Liver (tissue), 9 donors: ENCODE data around the gene JAG2. TPM values are rescaled to one million over a fixed set of nuclear protein-coding genes. Genes with fewer than 3 reads are reported as not detected.
A peak's percentile ranks its signal among the peaks of the same experiment; 100 is the strongest.

ENCODE experiments used
- DNase-seq: peaks from one replicate; pipeline ENCODE4 v3.0.0-alpha.2; 2017; ENCODE audit warnings: low spot score
- H3K27ac ChIP-seq, 2 donors: one replicate each; pipeline ENCODE4 v1.7.0; 2013; ENCODE audit warnings: inconsistent platforms in 2 of 2, low read length in 2 of 2, control low read depth in 1 of 2, low read depth in 1 of 2, mild to moderate bottlenecking in 1 of 2
- H3K27me3 ChIP-seq, 4 donors: one replicate each; pipeline versions ENCODE4 v1.6.1 to v1.7.0; 2013; ENCODE audit warnings: low read length in 3 of 4, inconsistent platforms in 1 of 4, mild to moderate bottlenecking in 1 of 4, moderate library complexity in 1 of 4; ENCODE audit not compliant: control insufficient read depth in 4 of 4, insufficient read depth in 4 of 4
- H3K36me3 ChIP-seq, 4 donors: one replicate each; pipeline versions ENCODE4 v1.6.1 to v1.7.0; 2013; ENCODE audit warnings: low read length in 3 of 4, mild to moderate bottlenecking in 3 of 4, low read depth in 1 of 4, moderate library complexity in 1 of 4; ENCODE audit not compliant: control insufficient read depth in 4 of 4, insufficient read depth in 3 of 4
- H3K4me1 ChIP-seq, 4 donors: one replicate each; pipeline versions ENCODE4 v1.6.1 to v1.7.0; 2013; ENCODE audit warnings: low read length in 3 of 4, mild to moderate bottlenecking in 3 of 4, moderate library complexity in 1 of 4; ENCODE audit not compliant: control insufficient read depth in 4 of 4, insufficient read depth in 4 of 4
- H3K4me3 ChIP-seq, 3 donors: one replicate each; pipeline versions ENCODE4 v1.6.1 to v1.7.0; 2013; ENCODE audit warnings: low read length in 3 of 3, control low read depth in 1 of 3, low read depth in 1 of 3, mild to moderate bottlenecking in 1 of 3
- H3K9ac ChIP-seq, 2 donors: one replicate each; pipeline ENCODE4 v1.7.0; 2013; ENCODE audit warnings: low read length in 2 of 2, mild to moderate bottlenecking in 2 of 2, moderate library complexity in 2 of 2, control low read depth in 1 of 2, low read depth in 1 of 2
- H3K9me3 ChIP-seq, 4 donors: one replicate each; pipeline versions ENCODE4 v1.6.1 to v1.7.0; 2013; ENCODE audit warnings: low read length in 3 of 4; ENCODE audit not compliant: control insufficient read depth in 4 of 4
- CTCF ChIP-seq: fragments of 150-350 bp; IDR thresholded peaks from 2 replicates; pipeline ENCODE4 v1.5.1; 2017; ENCODE audit warnings: improper control_type of control experiment, low read depth, low read length; ENCODE audit not compliant: missing input control
- EGR1 ChIP-seq, 2 donors: IDR thresholded peaks; 2 replicates each; pipeline ENCODE4 v1.6.1; 2016 to 2018; ENCODE audit warnings: antibody characterized with exemption in 2 of 2, low read depth in 2 of 2
- HNF4A ChIP-seq, 2 donors: conservative IDR thresholded peaks; 2 replicates each; pipeline ENCODE4 v1.6.1; 2016; ENCODE audit warnings: antibody characterized with exemption in 2 of 2, mild to moderate bottlenecking in 2 of 2
- JUND ChIP-seq, 2 donors: IDR thresholded peaks; 2 replicates each; pipeline ENCODE4 v1.6.1; 2016; ENCODE audit warnings: antibody characterized with exemption in 2 of 2
- MAX ChIP-seq: IDR thresholded peaks from 2 replicates; pipeline ENCODE4 v1.6.1; 2016; ENCODE audit warnings: antibody characterized with exemption
- NR2F2 ChIP-seq: IDR thresholded peaks from 2 replicates; pipeline ENCODE4 v1.6.1; 2016; ENCODE audit warnings: antibody characterized with exemption
- RAD21 ChIP-seq, 2 donors: IDR thresholded peaks; 2 replicates each; pipeline ENCODE4 v1.6.1; 2016; ENCODE audit warnings: antibody characterized with exemption in 2 of 2, mild to moderate bottlenecking in 2 of 2
- REST ChIP-seq: IDR thresholded peaks from 2 replicates; pipeline ENCODE4 v1.6.1; 2016; ENCODE audit warnings: antibody characterized with exemption, mild to moderate bottlenecking
- RXRA ChIP-seq, 2 donors: IDR thresholded peaks; 2 replicates each; pipeline ENCODE4 v1.6.1; 2017 to 2018; ENCODE audit warnings: antibody characterized with exemption in 2 of 2, mild to moderate bottlenecking in 1 of 2
- SP1 ChIP-seq: IDR thresholded peaks from 2 replicates; pipeline ENCODE4 v1.6.1; 2018; ENCODE audit warnings: antibody characterized with exemption, mild to moderate bottlenecking
- TAF1 ChIP-seq: conservative IDR thresholded peaks from 2 replicates; pipeline ENCODE4 v1.6.1; 2016; ENCODE audit warnings: antibody characterized with exemption, mild to moderate bottlenecking
- YY1 ChIP-seq: IDR thresholded peaks from 2 replicates; pipeline ENCODE4 v1.6.1; 2016; ENCODE audit warnings: antibody characterized with exemption, mild to moderate bottlenecking
- WGBS: extraction: QIAGEN DNeasy Blood & Tissue Kit; methylation state at CpG from one replicate; pipeline ENCODE4 v1.1.7; 2013; 5-methylcytosine and 5-hydroxymethylcytosine counted together
- polyA plus RNA-seq, 2 donors: library from polyadenylated mRNA; stranded (reverse) in 1 of 2; unstranded in 1 of 2; fragments of 200-250 nt in 1 of 2; fragments of >200 nt in 1 of 2; fragmentation: Nextera tagmentation in 1 of 2; extraction: Ambion mirVana in 1 of 2; gene quantifications; one replicate each; pipeline versions ENCODE4 v1.2.1 to v1.2.3, GENCODE V29; 2013 to 2015
- total RNA-seq, 2 donors: library from RNA; depleted of rRNA; stranded (reverse); fragments of >200 nt; gene quantifications; one replicate each; pipeline ENCODE4 v1.2.3, GENCODE V29; 2014
- TF ChIP-seq, protein P1 (sequence below): IDR thresholded peaks from 2 replicates; pipeline ENCODE4 v1.6.1; 2016; ENCODE audit warnings: antibody characterized with exemption
- donor health status: healthy.
- donor health status: healthy.
- donor health status: healthy.
- donor health status: healthy.
- donor health status: healthy.

Gene JAG2
- total and polyA plus RNA-seq, 4 donors = 0.24 to 1.0 (median 0.54) TPM

GRCh38 chr14:105093431-105094192 is 75.0 kb downstream of the JAG2 start:
- Histone ChIP-seq H3K4me1 (peaks cover 18 to 41% (median 28%) of the 10 kb centered on the region in 4 donors), H3K9ac (no peak overlapping the region), H3K27me3 (peaks cover 0 to 2% (median 0%) of the 10 kb centered on the region in 4 donors), H3K4me3 (peak overlapping the region in 2 of 3 donors; percentile 47 to 64), H3K9me3 (peaks cover 0 to 3% (median 0%) of the 10 kb centered on the region in 4 donors), H3K27ac (peak overlapping the region; percentile 43 to 76), H3K36me3 (no peaks in the 10 kb centered on the region)
- 2% methylated on average over 76 of the region's 76 CpGs for WGBS
- DNase-seq = no peak
- no peak for TF ChIP-seq YY1
- no peak for TF ChIP-seq CTCF
- TF ChIP-seq SP1 = no peak
- TF ChIP-seq RAD21 (IDR thresholded peaks at IDR 0.05) = peak in 1 of 2 donors; percentile 29

- no peak for DNase-seq
- peaks cover 18 to 46% (median 29%) of the 10 kb centered on the region in 4 donors for H3K4me1 ChIP-seq
- 6% methylated on average over 46 of the region's 46 CpGs for WGBS
- H3K27ac ChIP-seq = peak overlapping the region in 1 of 2 donors; percentile 61
- H3K36me3 ChIP-seq = no peaks in the 10 kb centered on the region
- H3K9me3 ChIP-seq = peaks cover 0 to 3% (median 0%) of the 10 kb centered on the region in 4 donors
- H3K4me3 ChIP-seq = peak overlapping the region in 1 of 3 donors; percentile 64
- peaks cover 0 to 2% (median 0%) of the 10 kb centered on the region in 4 donors for H3K27me3 ChIP-seq
- no peak for TF ChIP-seq EGR1 (IDR thresholded peaks at IDR 0.05; ENCODE audit: low read depth in 2 of 2)
- no peak for TF ChIP-seq JUND (IDR thresholded peaks at IDR 0.05)
- TF ChIP-seq TAF1 = no peak
- TF ChIP-seq REST = no peak
- TF ChIP-seq NR2F2 = no peak
- TF ChIP-seq, protein P1, sequence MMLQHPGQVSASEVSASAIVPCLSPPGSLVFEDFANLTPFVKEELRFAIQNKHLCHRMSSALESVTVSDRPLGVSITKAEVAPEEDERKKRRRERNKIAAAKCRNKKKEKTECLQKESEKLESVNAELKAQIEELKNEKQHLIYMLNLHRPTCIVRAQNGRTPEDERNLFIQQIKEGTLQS = no peak
- no peak for TF ChIP-seq SP1
- TF ChIP-seq RXRA (IDR thresholded peaks at IDR 0.05) = no peak
- no peak for TF ChIP-seq YY1
- no peak for TF ChIP-seq MAX
- TF ChIP-seq HNF4A (conservative IDR thresholded peaks at IDR 0.05) = no peak
- no peak overlapping the region for H3K9ac ChIP-seq
Measured at GRCh38 chr14:105093038-105093430, 75.5 kb downstream of the JAG2 start.
